ENCODE data around the gene RHEBL1.

- TF ChIP-seq CTCF (IDR thresholded peaks at IDR 0.05): peak; percentile 38 to 54 (median 49)
- TF ChIP-seq POLR2AphosphoS5 (IDR thresholded peaks at IDR 0.05): peak; percentile 93 to 99
These were observed 51.3 kb downstream of the RHEBL1 start, which contains the start of gene PRKAG1 for GRCh38 chr12:49018261-49019119.

Data from upper lobe of left lung (tissue), 4 donors.